Colonic mucosa (tissue), 4 donors: ENCODE results near the gene NBL1. TPM values are rescaled to one million over a fixed set of nuclear protein-coding genes. Genes with fewer than 3 reads are reported as not detected.
"Not testable (repeated sequence)": the region's sequence is repeated elsewhere in the genome, so short reads cannot be mapped to it uniquely, and the experiment has no call there.

Experiments
- DNase-seq: peaks from one replicate; pipeline ENCODE4 v3.0.0-alpha.2; 2020
- H3K27ac ChIP-seq: fragments of 200-600 bp; one replicate; pipeline ENCODE4 v1.8.0; 2021
- H3K27me3 ChIP-seq: fragments of 200-600 bp; one replicate; pipeline ENCODE4 v1.8.0; 2021
- H3K36me3 ChIP-seq: fragments of 200-600 bp; one replicate; pipeline ENCODE4 v1.8.0; 2021
- H3K4me1 ChIP-seq: fragments of 200-600 bp; one replicate; pipeline ENCODE4 v1.8.0; 2021; ENCODE audit warnings: mild to moderate bottlenecking
- H3K4me3 ChIP-seq: fragments of 200-600 bp; one replicate; pipeline ENCODE4 v1.8.0; 2021
- H3K9ac ChIP-seq, 2 donors: one replicate each; pipeline ENCODE4 v1.7.0; 2013; ENCODE audit warnings: control low read depth in 2 of 2, low read depth in 2 of 2, low read length in 2 of 2
- H3K9me3 ChIP-seq: fragments of 200-600 bp; one replicate; pipeline ENCODE4 v1.8.0; 2021
- CTCF ChIP-seq: fragments of 200-600 bp; IDR thresholded peaks from one replicate; pipeline ENCODE4 v1.8.0; 2022; ENCODE audit warnings: antibody characterized with exemption, mild to moderate bottlenecking
- intact Hi-C: fragments of 100-400 bp; cut with DNase I; formaldehyde crosslinking; loops from one replicate; pipeline ENCODE4 v1.14.1; 2022
- total RNA-seq, 2 donors: library from RNA; stranded (reverse); fragmentation: NEBNext Ultra II Directional in 1 of 2; extraction: Animal tissue kit (Norgen Biotek cat#: 25700) in 1 of 2; gene quantifications; one replicate each; pipeline ENCODE4 v1.2.1, GENCODE V29; 2021
- donor health status: healthy.
- donor health status: DM: no; HTN: no; CAD: no.
- donor health status: DM: no; HTN: no; CAD: no.

Gene NBL1
- total RNA-seq, 2 donors from 2014 or later, result 340 to 393 TPM

DNA sequence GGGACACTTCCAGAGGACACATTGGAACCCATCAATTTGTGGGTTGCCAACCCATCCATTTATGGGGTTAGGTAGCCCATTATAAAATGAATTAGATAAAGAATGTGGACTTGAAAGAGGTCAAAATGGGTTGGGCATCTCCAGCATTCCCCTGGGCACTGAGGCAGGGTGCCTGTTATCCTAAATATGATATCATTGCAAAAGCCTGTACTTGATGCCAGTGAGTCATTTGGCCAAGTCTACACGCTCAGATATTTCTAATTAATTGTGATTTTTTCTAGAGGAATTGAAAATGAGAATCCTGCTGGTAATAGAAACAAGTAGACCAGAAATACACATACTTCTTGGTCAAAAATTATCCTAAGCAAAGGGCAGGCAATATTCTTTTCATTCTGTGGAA lies 21.9 kb upstream of the NBL1 start:
- H3K27ac ChIP-seq, result no peak overlapping the region
- no peaks in the 10 kb centered on the region for H3K9me3 ChIP-seq
- H3K9ac ChIP-seq, result no peak overlapping the region
- no peak for TF ChIP-seq CTCF
- DNase-seq, result no peak
- peaks cover 6% of the 10 kb centered on the region for H3K4me1 ChIP-seq
- H3K36me3 ChIP-seq, result peaks cover 4% of the 10 kb centered on the region
- intact Hi-C loops, result no loop called here
- H3K4me3 ChIP-seq, result no peak overlapping the region
- no peaks in the 10 kb centered on the region for H3K27me3 ChIP-seq

DNA sequence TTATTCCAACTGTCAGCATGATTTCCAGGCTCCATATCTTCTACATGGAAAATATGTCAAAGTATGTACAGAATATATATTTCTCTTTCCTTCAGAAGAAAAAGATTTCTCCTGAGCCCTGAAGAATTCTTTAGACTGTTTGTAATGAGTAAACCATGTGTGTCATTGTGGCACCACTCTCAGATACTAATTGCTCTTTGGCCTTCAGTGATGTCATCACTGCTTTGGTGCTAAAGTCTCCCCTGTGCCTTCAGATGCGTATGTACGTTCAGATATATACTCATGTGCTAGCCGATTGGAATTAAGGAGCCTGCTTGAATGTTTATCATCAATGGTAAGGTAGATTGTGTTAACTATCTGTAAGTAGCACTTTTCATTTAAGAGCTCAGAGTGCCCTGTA lies 20.6 kb upstream of the NBL1 start:
- no peaks in the 10 kb centered on the region for H3K9me3 ChIP-seq
- intact Hi-C loops, result no loop called here
- H3K27me3 ChIP-seq, result no peaks in the 10 kb centered on the region
- H3K36me3 ChIP-seq, result peaks cover 4% of the 10 kb centered on the region
- no peak overlapping the region for H3K4me3 ChIP-seq
- DNase-seq, result no peak
- TF ChIP-seq CTCF, result no peak
- no peak overlapping the region for H3K9ac ChIP-seq
- no peak overlapping the region for H3K27ac ChIP-seq
- H3K4me1 ChIP-seq, result peaks cover 6% of the 10 kb centered on the region

- H3K4me1 ChIP-seq, result peaks cover 3% of the 10 kb centered on the region
- TF ChIP-seq CTCF, result no peak
- H3K9ac ChIP-seq, result no peak overlapping the region
- no peak overlapping the region for H3K27ac ChIP-seq
- intact Hi-C loops, result no loop called here
- no peak overlapping the region for H3K4me3 ChIP-seq
- no peaks in the 10 kb centered on the region for H3K9me3 ChIP-seq
- H3K36me3 ChIP-seq, result peaks cover 4% of the 10 kb centered on the region
- no peaks in the 10 kb centered on the region for H3K27me3 ChIP-seq
- DNase-seq, result no peak
These were observed 18.7 kb upstream of the NBL1 start for GRCh38 chr1:19625291-19625937.

DNA sequence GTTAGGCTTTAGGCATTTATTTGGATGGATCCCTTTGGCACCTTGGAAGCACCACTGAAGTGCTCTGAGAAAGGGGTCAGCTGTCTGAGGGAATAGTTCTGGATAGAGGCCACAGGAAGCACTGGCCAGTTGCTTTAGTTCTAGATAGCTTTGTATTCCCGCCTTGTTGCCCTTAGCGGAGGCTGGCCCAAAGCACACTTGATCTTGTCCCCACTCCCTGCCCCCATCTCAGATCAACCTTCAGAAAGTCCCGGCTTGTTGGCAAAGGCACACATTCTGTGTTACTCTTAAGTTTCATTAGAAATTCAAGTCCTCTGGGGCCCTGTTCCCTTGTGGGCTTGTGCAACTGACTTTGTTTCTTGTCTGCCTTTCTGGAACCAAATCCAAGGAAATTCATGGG lies 15.2 kb upstream of the NBL1 start:
- H3K9ac ChIP-seq, result no peak overlapping the region
- peaks cover 3% of the 10 kb centered on the region for H3K36me3 ChIP-seq
- TF ChIP-seq CTCF, result no peak
- H3K9me3 ChIP-seq, result no peaks in the 10 kb centered on the region
- no peaks in the 10 kb centered on the region for H3K27me3 ChIP-seq
- no peaks in the 10 kb centered on the region for H3K4me1 ChIP-seq
- intact Hi-C loops, result no loop called here
- no peak overlapping the region for H3K4me3 ChIP-seq
- no peak overlapping the region for H3K27ac ChIP-seq
- no peak for DNase-seq

DNA sequence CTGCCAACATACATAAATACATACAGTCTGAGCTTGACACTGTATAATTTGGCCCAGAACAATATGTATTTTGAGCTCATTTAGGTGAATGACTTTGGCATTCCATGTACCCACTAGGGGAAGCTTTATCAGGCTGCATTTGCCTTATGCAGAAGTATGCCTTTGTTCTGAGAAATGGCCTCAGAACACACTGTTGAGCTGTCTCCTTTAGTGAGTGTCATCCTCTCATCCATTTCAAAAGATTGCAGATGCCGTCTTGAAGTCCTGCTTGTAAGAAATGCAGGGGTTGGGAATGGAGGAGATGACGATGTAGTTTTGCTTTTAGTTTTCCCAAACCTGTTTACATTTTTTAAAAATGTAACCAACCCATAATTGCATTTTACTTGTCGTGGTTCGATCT lies 14.8 kb upstream of the NBL1 start:
- TF ChIP-seq CTCF, result no peak
- DNase-seq, result no peak
- no peaks in the 10 kb centered on the region for H3K4me1 ChIP-seq
- no peaks in the 10 kb centered on the region for H3K27me3 ChIP-seq
- H3K27ac ChIP-seq, result no peak overlapping the region
- intact Hi-C loops, result no loop called here
- H3K4me3 ChIP-seq, result no peak overlapping the region
- H3K9me3 ChIP-seq, result no peaks in the 10 kb centered on the region
- H3K9ac ChIP-seq, result no peak overlapping the region
- no peaks in the 10 kb centered on the region for H3K36me3 ChIP-seq

DNA sequence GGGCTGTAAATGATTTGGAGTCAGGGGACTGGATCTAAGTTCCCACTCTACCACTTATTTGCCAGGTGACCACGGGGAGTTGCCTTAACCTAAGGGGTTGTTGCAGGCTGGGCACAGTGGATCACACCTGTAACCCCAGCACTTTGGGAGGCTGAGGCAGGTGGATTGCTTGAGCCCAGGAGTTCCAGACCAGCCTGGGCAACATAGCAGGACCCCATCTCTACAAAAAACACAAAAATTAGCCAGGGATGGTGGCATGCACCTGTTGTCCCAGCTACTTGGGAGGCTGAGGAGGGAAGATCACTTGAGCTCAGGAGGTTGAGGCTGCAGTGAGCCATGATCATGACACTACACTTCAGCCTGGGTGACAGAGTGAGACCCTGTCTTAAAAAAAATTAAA lies 13.9 kb upstream of the NBL1 start:
- H3K4me1 ChIP-seq, H3K9me3 ChIP-seq, H3K27ac ChIP-seq, H3K9ac ChIP-seq, H3K27me3 ChIP-seq, H3K4me3 ChIP-seq, H3K36me3 ChIP-seq, intact Hi-C loops, DNase-seq: not testable (repeated sequence)
